Mammary epithelial cell (primary cell): ENCODE data around the gene DIPK1B.

Experiments used
- EZH2 ChIP-seq: IDR thresholded peaks from 2 replicates; pipeline ENCODE4 v1.6.1; 2012; ENCODE audit warnings: low read length, inconsistent platforms, borderline replicate concordance
- TF ChIP-seq, protein P1 (sequence below), 2 donors: IDR thresholded peaks in 1 of 2; conservative IDR thresholded peaks in 1 of 2; 2 replicates each; pipeline ENCODE4 v1.5.1; 2011 to 2012; ENCODE audit warnings: inconsistent platforms in 2 of 2, low read length in 2 of 2, mild to moderate bottlenecking in 2 of 2, control low read depth in 1 of 2, low read depth in 1 of 2; ENCODE audit not compliant: insufficient read depth in 1 of 2; ENCODE audit errors: extremely low read depth in 1 of 2

DNA sequence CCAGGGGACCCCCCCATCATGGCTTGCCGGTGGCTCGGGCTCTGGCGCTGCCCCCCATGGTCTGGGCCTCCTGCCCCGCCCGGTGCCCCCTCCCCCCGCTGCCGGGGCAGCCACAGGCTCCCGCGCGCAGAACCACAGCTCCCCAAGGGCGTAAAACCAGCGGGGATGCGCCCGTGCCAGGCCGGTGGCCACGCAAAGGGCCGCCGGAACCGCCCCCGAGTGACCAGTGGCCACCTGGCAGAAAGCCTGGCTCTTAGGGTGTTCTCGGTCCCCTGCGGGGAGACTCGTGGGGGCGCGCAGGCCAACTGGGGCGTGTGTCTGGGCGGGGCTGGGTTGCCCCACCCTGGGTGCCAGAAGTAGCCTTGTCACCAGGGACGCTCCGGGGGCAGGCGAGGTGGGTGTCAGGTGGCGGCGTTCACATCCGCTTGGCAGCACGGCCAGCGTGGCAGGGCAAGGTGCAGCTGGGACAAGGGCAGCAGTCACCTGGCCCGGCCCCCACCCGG is 24.6 kb upstream of the DIPK1B start:
- TF ChIP-seq, protein P1, sequence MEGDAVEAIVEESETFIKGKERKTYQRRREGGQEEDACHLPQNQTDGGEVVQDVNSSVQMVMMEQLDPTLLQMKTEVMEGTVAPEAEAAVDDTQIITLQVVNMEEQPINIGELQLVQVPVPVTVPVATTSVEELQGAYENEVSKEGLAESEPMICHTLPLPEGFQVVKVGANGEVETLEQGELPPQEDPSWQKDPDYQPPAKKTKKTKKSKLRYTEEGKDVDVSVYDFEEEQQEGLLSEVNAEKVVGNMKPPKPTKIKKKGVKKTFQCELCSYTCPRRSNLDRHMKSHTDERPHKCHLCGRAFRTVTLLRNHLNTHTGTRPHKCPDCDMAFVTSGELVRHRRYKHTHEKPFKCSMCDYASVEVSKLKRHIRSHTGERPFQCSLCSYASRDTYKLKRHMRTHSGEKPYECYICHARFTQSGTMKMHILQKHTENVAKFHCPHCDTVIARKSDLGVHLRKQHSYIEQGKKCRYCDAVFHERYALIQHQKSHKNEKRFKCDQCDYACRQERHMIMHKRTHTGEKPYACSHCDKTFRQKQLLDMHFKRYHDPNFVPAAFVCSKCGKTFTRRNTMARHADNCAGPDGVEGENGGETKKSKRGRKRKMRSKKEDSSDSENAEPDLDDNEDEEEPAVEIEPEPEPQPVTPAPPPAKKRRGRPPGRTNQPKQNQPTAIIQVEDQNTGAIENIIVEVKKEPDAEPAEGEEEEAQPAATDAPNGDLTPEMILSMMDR (conservative IDR thresholded peaks at IDR 0.05 in 1 of 2, IDR thresholded peaks at IDR 0.05 in 1 of 2; ENCODE audit: extremely low read depth in 1 of 2, insufficient read depth in 1 of 2, low read depth in 1 of 2, low read length in 2 of 2) = no peak
- no peak for TF ChIP-seq EZH2
